Measurements from ENCODE around the gene RBM20.

GRCh38 chr10:110708776-110709443 lies 64.8 kb downstream of the RBM20 start:
- TF ChIP-seq CTCF (IDR thresholded peaks at IDR 0.05; ENCODE audit: insufficient read depth, low read length) (no peak), POLR2AphosphoS5 (IDR thresholded peaks at IDR 0.05; ENCODE audit: low read depth) (no peak), REST (IDR thresholded peaks at IDR 0.05; ENCODE audit: insufficient replicate concordance, low read depth) (no peak)
